HepG2 (cell line): ENCODE results near the gene ATP2A3. TPM values are rescaled to one million over a fixed set of nuclear protein-coding genes. Genes with fewer than 3 reads are reported as not detected.

Source experiments
- AGO1 ChIP-seq: fragments of 200-400 bp; formaldehyde crosslinking; IDR thresholded peaks from 2 replicates; pipeline ENCODE4 v1.6.1; 2017; ENCODE audit warnings: mild to moderate bottlenecking, low read depth, low read length, moderate library complexity; ENCODE audit not compliant: poor library complexity, severe bottlenecking
- CBX5 ChIP-seq: sonication (generic); formaldehyde crosslinking; IDR thresholded peaks from 2 replicates; pipeline ENCODE4 v1.4.0; 2020; ENCODE audit warnings: missing genetic modification reagents, borderline replicate concordance
- DMAP1 ChIP-seq: IDR thresholded peaks from 2 replicates; pipeline ENCODE4 v1.6.1; 2016
- HMGXB3 ChIP-seq: sonication (generic); formaldehyde crosslinking; IDR thresholded peaks from 2 replicates; pipeline ENCODE4 v1.4.0; 2020; ENCODE audit warnings: missing genetic modification reagents, borderline replicate concordance
- KDM5A ChIP-seq: fragments of 200-600 bp; sonication (generic); IDR thresholded peaks from 2 replicates; pipeline ENCODE4 v1.7.0; 2018; ENCODE audit warnings: antibody characterized with exemption, mild to moderate bottlenecking, low read length, borderline replicate concordance
- PITX1 ChIP-seq: sonication (generic); formaldehyde crosslinking; IDR thresholded peaks from 2 replicates; pipeline ENCODE4 v1.5.1; 2020; ENCODE audit warnings: mild to moderate bottlenecking, missing genetic modification reagents
- RFX5 ChIP-seq: IDR thresholded peaks from 2 replicates; pipeline ENCODE4 v1.6.1; 2011; ENCODE audit warnings: low read depth, low read length, improper control_type of control experiment
- RXRA ChIP-seq: sonication (generic); formaldehyde crosslinking; IDR thresholded peaks from 2 replicates; pipeline ENCODE4 v1.5.1; 2020; ENCODE audit warnings: missing genetic modification reagents
- XRCC5 ChIP-seq: fragments of 200-400 bp; formaldehyde crosslinking; optimal IDR thresholded peaks from 2 replicates; pipeline ENCODE3; 2017; ENCODE audit warnings: mild to moderate bottlenecking, low read length
- ZEB1 ChIP-seq: IDR thresholded peaks from 2 replicates; pipeline ENCODE4 v1.6.1; 2012; ENCODE audit warnings: mild to moderate bottlenecking, low read depth, inconsistent platforms; ENCODE audit not compliant: insufficient replicate concordance
- ZFY ChIP-seq: sonication (generic); formaldehyde crosslinking; IDR thresholded peaks from 2 replicates; pipeline ENCODE4 v1.4.0; 2020; ENCODE audit warnings: missing genetic modification reagents
- ZNF234 ChIP-seq: sonication (generic); formaldehyde crosslinking; conservative IDR thresholded peaks from 2 replicates; pipeline ENCODE4 v1.5.1; 2020; ENCODE audit warnings: mild to moderate bottlenecking, missing genetic modification reagents
- ZNF280B ChIP-seq: sonication (generic); formaldehyde crosslinking; IDR thresholded peaks from 2 replicates; pipeline ENCODE4 v1.5.0; 2020; ENCODE audit warnings: missing genetic modification reagents, mild to moderate bottlenecking, borderline replicate concordance
- ZNF407 ChIP-seq: sonication (generic); formaldehyde crosslinking; IDR thresholded peaks from one replicate; pipeline ENCODE4 v1.5.1; 2020; ENCODE audit warnings: mild to moderate bottlenecking, missing genetic modification reagents; ENCODE audit errors: not compliant biosample characterization
- polyA plus RNA-seq, 8 experiments: library from polyadenylated mRNA; depleted of rRNA in 3 of 8; stranded (reverse) in 7 of 8; unstranded in 1 of 8; fragments of >200 nt; fragmentation: Illumina TruSeq in 4 of 8; extraction: Trizol in 4 of 8; gene quantifications; 2 replicates each; pipeline versions ENCODE4 v1.2.1 to v1.2.3, GENCODE V29; 2011 to 2016; ENCODE audit warnings: low read depth in 4 of 8, missing spikeins in 1 of 8, mixed read lengths in 1 of 8; ENCODE audit not compliant: insufficient read depth in 1 of 8
- total RNA-seq, 5 experiments: library from RNA; depleted of rRNA; stranded (reverse); fragments of >200 nt; fragmentation: Illumina TruSeq; extraction: Trizol; gene quantifications; 2 replicates each; pipeline ENCODE4 v1.2.3, GENCODE V29; 2016; ENCODE audit warnings: low read depth in 1 of 5

The ATP2A3 gene
- total and polyA plus RNA-seq, 2 of the 13 experiments (the other 11 are each of a cell fraction or from before 2014, with no cell fraction given): 0.07 TPM; not detected in 1

GRCh38 chr17:4003501-4004421 lies 39.5 kb upstream of the ATP2A3 start (continued):
- peak; percentile 67 for TF ChIP-seq ZNF407
- 0 out of 2 replicates have a peak, but pooled peaks have one; percentile 23 for TF ChIP-seq PITX1 (CRISPR knock-in tag)
- TF ChIP-seq RXRA: peak; percentile 72
- TF ChIP-seq ZEB1: peak; percentile 46
- TF ChIP-seq HMGXB3: 0 out of 2 replicates have a peak, but pooled peaks have one; percentile 24
- peak; percentile 70; the same call in 1 of the 2 replicates for TF ChIP-seq ZNF280B (CRISPR knock-in tag)
- peak; percentile 50 for TF ChIP-seq XRCC5
- TF ChIP-seq DMAP1 (CRISPR knock-in tag): peak; percentile 72
- TF ChIP-seq RFX5: no peak
- peak; percentile 51; the same call in 1 of the 2 replicates for TF ChIP-seq ZFY (CRISPR knock-in tag)
- TF ChIP-seq KDM5A: no peak
- TF ChIP-seq ZNF234 (CRISPR knock-in tag): no peak
- TF ChIP-seq CBX5 (CRISPR knock-in tag): peak; percentile 22; the same call in 1 of the 2 replicates
- no peak for TF ChIP-seq AGO1
